Esophagus muscularis mucosa (tissue), 3 donors: ENCODE data around the gene CARMIL3.

Source experiments
- CTCF ChIP-seq, 3 experiments: fragments of 200-600 bp in 2 of 3; fragments of 450-650 bp in 1 of 3; sonication (generic) in 2 of 3; IDR thresholded peaks; one replicate each; pipeline ENCODE4 v1.5.1; 2017 to 2019; ENCODE audit warnings: antibody characterized with exemption in 3 of 3, mild to moderate bottlenecking in 2 of 3, moderate library complexity in 1 of 3
- POLR2A ChIP-seq: fragments of 450-650 bp; IDR thresholded peaks from one replicate; pipeline ENCODE4 v1.6.1; 2017; ENCODE audit warnings: antibody characterized with exemption, moderate library complexity, mild to moderate bottlenecking, low read depth

GRCh38 chr14:24055971-24056799, 4.4 kb downstream of the CARMIL3 start:
- TF ChIP-seq POLR2A (no peak), CTCF (IDR thresholded peaks at IDR 0.05) (no peak)
